Upper lobe of left lung (tissue), 6 donors: Measurements from ENCODE around the gene PDS5B. TPM values are rescaled to one million over a fixed set of nuclear protein-coding genes. Genes with fewer than 3 reads are reported as not detected.
"Not testable (repeated sequence)": the region's sequence is repeated elsewhere in the genome, so short reads cannot be mapped to it uniquely, and the experiment has no call there.

Source experiments
- ATAC-seq, 2 donors: fragments of 200-7000 bp; cut with Tn5 transposase; one replicate each; pipeline ENCODE4 v1.9.1; 2022; ENCODE audit warnings: mild to moderate bottlenecking in 2 of 2, moderate library complexity in 2 of 2; ENCODE audit not compliant: low FRiP score in 2 of 2
- DNase-seq, 2 donors: peaks; one replicate each; pipeline ENCODE4 v3.0.0-alpha.2; 2019 to 2020
- H3K27ac ChIP-seq, 4 donors: fragments of 200-600 bp; sonication (generic); one replicate each; pipeline ENCODE4 v1.5.1; 2016 to 2019
- H3K27me3 ChIP-seq, 4 donors: fragments of 200-600 bp; sonication (generic); one replicate each; pipeline ENCODE4 v1.5.1; 2017 to 2019
- H3K36me3 ChIP-seq, 4 donors: fragments of 200-600 bp; sonication (generic); one replicate each; pipeline ENCODE4 v1.5.1; 2016 to 2019
- H3K4me1 ChIP-seq, 4 donors: fragments of 200-600 bp; sonication (generic); one replicate each; pipeline ENCODE4 v1.5.1; 2018 to 2019
- H3K4me3 ChIP-seq, 4 donors: fragments of 200-600 bp; sonication (generic); one replicate each; pipeline ENCODE4 v1.5.1; 2017 to 2019; ENCODE audit warnings: mild to moderate bottlenecking in 2 of 4, moderate library complexity in 1 of 4
- H3K9me3 ChIP-seq, 4 donors: fragments of 200-600 bp; sonication (generic); one replicate each; pipeline ENCODE4 v1.5.1; 2018 to 2019
- EP300 ChIP-seq, 4 donors: sonication (generic); formaldehyde crosslinking; IDR thresholded peaks; one replicate each; pipeline ENCODE4 v1.5.1; 2017; ENCODE audit warnings: antibody characterized with exemption in 4 of 4, control low read depth in 2 of 4
- POLR2A ChIP-seq, 4 donors: fragments of 450-650 bp; IDR thresholded peaks; one replicate each; pipeline ENCODE4 v1.5.1; 2016 to 2017; ENCODE audit warnings: antibody characterized with exemption in 4 of 4, mild to moderate bottlenecking in 2 of 4
- POLR2AphosphoS5 ChIP-seq, 2 donors: sonication (generic); formaldehyde crosslinking; IDR thresholded peaks; one replicate each; pipeline ENCODE4 v1.5.1; 2017; ENCODE audit warnings: antibody characterized with exemption in 2 of 2
- WGBS, 2 donors: methylation state at CpG; one replicate each; pipeline ENCODE4 v1.1.5; 2017 to 2018; 5-methylcytosine and 5-hydroxymethylcytosine counted together
- total RNA-seq, 6 donors: library from RNA; depleted of rRNA in 4 of 6; stranded (reverse); fragments of >200 nt in 4 of 6; gene quantifications; one replicate each; pipeline versions ENCODE4 v1.1.0 to v1.2.1, GENCODE V29; 2016 to 2021
- TF ChIP-seq, protein P1 (sequence below), 6 experiments: fragments of 450-650 bp in 4 of 6; fragments of 200-600 bp in 2 of 6; sonication (generic) in 2 of 6; IDR thresholded peaks; one replicate each; pipeline ENCODE4 v1.5.1; 2016 to 2019; ENCODE audit warnings: antibody characterized with exemption in 6 of 6
- donor health status: DM: no; HTN: no; CAD: no; lungs with moderate emphysema.
- donor health status: DM: no; HTN: yes; CAD: no; lungs with severe emphysema.

Gene PDS5B
- total RNA-seq, 6 donors from 2014 or later, result 26.0 to 84.3 (median 43.3) TPM

DNA sequence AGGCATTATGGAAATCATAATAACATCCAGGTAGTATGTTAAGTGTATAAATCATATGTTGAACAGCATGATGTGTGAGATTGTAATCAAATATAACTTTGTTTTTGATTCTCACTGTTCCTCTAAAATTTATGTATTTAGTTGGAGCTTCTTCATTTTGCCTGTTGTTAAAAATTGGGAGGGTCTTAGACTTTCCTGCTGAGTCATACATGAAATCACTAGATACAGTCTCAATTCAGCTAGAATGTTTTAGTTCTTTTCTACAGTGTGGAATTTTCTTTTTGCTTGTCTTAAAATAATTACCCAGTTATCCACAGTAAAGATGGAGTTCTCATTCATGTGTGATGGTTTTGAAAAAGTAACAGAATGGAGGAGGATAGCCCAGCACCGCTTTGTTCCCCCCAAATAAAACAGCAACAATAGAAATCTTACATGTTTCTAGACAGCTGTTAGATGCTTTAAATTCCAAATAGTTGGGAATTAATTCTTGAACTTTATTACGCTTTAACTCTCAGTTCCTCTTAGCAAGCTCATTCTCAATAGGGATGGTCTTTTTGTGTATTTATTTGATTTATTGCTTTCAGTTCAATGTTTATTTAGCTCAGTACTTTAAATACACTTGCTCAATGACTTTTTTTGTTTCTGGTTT lies 109.5 kb downstream of the PDS5B start:
- TF ChIP-seq POLR2AphosphoS5 (IDR thresholded peaks at IDR 0.05) (no peak), EP300 (IDR thresholded peaks at IDR 0.05) (no peak), POLR2A (IDR thresholded peaks at IDR 0.05) (no peak)
- ATAC-seq, result no peak
- DNase-seq, result no peak
- Histone ChIP-seq H3K4me3 (no peak overlapping the region), H3K27ac (no peak overlapping the region), H3K27me3 (no peaks in the 10 kb centered on the region), H3K4me1 (no peaks in the 10 kb centered on the region), H3K9me3 (no peaks in the 10 kb centered on the region), H3K36me3 (peaks cover 0 to 25% (median 6%) of the 10 kb centered on the region in 4 donors)
- WGBS, 2 donors, result 80 to 86% methylated on average over 2 of the region's 2 CpGs

DNA sequence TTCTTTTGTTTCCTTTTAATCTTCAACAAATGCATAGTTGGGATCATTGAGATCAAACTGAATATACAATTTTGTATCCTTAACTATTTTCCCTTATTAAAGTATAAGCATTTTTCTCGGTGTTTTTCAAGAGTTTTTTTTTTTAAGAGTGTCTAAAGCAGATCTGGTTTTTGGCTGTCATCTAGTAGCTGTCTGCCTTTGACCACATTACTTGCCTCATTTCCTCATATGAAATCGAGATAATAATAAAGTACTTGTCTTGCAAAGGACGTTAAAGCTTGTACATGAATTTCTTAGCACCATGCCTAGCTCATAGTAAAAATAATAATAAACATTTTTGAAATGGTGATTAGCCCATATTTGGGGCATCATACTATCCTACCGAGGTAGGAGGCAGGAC lies 121.2 kb downstream of the PDS5B start:
- ATAC-seq (no peak), DNase-seq (no peak)
- Histone ChIP-seq H3K4me1 (no peaks in the 10 kb centered on the region), H3K27ac (no peak overlapping the region), H3K27me3 (no peaks in the 10 kb centered on the region), H3K36me3 (peaks cover 15 to 47% (median 17%) of the 10 kb centered on the region in 4 donors), H3K4me3 (no peak overlapping the region), H3K9me3 (no peaks in the 10 kb centered on the region)
- 73 to 81% methylated on average over 4 of the region's 4 CpGs for WGBS, 2 donors
- TF ChIP-seq POLR2AphosphoS5 (IDR thresholded peaks at IDR 0.05) (no peak), EP300 (IDR thresholded peaks at IDR 0.05) (no peak), POLR2A (IDR thresholded peaks at IDR 0.05) (no peak)
- TF ChIP-seq, protein P1, sequence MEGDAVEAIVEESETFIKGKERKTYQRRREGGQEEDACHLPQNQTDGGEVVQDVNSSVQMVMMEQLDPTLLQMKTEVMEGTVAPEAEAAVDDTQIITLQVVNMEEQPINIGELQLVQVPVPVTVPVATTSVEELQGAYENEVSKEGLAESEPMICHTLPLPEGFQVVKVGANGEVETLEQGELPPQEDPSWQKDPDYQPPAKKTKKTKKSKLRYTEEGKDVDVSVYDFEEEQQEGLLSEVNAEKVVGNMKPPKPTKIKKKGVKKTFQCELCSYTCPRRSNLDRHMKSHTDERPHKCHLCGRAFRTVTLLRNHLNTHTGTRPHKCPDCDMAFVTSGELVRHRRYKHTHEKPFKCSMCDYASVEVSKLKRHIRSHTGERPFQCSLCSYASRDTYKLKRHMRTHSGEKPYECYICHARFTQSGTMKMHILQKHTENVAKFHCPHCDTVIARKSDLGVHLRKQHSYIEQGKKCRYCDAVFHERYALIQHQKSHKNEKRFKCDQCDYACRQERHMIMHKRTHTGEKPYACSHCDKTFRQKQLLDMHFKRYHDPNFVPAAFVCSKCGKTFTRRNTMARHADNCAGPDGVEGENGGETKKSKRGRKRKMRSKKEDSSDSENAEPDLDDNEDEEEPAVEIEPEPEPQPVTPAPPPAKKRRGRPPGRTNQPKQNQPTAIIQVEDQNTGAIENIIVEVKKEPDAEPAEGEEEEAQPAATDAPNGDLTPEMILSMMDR (IDR thresholded peaks at IDR 0.05), result no peak

DNA sequence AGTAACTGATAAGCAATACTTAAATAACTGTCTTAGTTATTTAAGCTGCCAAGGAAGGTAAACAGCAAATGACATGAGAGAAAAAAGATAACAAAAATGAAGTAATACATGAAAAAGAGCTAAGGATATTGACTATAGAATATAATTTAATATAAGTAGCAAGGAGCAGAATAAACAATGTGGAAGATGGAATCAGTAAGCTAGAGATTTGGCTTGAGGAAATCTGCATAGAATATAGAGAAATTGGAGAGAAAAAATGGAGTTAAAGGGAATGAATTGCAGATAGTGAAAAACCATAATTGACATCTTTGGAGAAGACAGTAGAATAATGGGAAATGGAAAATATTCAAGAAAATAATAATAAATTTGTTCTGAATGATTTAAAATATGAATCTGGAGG lies 127.1 kb downstream of the PDS5B start:
- Histone ChIP-seq H3K36me3 (peaks cover 15 to 46% (median 25%) of the 10 kb centered on the region in 4 donors), H3K27me3 (no peaks in the 10 kb centered on the region), H3K27ac (no peak overlapping the region), H3K9me3 (peaks cover 0 to 13% (median 2%) of the 10 kb centered on the region in 4 donors), H3K4me3 (no peak overlapping the region), H3K4me1 (no peaks in the 10 kb centered on the region)
- DNase-seq, result no peak
- TF ChIP-seq POLR2AphosphoS5 (IDR thresholded peaks at IDR 0.05) (no peak), POLR2A (IDR thresholded peaks at IDR 0.05) (no peak), EP300 (IDR thresholded peaks at IDR 0.05) (no peak)
- TF ChIP-seq, protein P1 (IDR thresholded peaks at IDR 0.05), result no peak
- no peak for ATAC-seq

DNA sequence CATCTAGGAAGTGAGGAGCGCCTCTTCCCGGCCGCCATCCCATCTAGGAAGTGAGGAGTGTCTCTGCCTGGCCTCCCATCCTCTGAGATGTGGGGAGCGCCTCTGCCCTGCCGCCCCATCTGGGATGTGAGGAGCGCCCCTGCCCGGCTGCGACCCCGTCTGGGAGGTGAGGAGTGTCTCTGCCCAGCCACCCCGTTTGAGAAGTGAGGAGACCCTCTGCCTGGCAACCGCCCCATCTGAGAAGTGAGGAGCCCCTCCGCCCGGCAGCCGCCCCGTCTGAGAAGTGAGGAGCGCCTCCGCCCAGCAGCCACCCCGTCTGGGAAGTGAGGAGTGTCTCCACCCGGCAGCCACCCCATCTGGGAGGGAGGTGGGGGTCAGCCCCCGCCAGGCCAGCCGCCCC lies 129.9 kb downstream of the PDS5B start:
- Histone ChIP-seq H3K9me3 (peaks cover 0 to 13% (median 2%) of the 10 kb centered on the region in 4 donors), H3K36me3 (peaks cover 7 to 31% (median 13%) of the 10 kb centered on the region in 4 donors), H3K4me1 (peaks cover 0 to 13% (median 7%) of the 10 kb centered on the region in 4 donors)
- DNase-seq, result peak in 1 of 2 donors; percentile 51
- 100% methylated on average over 9 of the region's 21 CpGs; no CpG with 5 or more reads in 1 of the 2 donors for WGBS, 2 donors
- ATAC-seq, H3K27ac ChIP-seq, H3K4me3 ChIP-seq, H3K27me3 ChIP-seq: not testable (repeated sequence)

DNA sequence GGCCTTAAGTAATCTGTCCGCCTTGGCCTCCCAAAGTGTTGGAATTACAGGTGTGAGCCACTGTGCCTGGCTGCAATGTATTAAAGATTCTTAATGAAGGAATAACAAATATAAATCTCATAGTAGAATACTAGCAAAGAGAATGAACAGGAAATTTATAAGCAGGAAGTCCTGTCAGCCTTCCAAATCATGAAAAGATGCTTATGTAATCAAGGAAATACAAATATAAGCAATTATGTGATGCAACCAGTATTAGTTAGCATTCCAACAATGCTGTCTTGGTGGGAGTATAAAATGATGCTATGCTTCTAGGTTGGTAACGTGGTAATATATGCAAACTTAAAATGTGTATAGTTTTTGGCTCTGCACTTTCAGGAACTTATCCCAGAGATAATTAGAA lies 133.8 kb downstream of the PDS5B start:
- Histone ChIP-seq H3K4me3 (no peak overlapping the region), H3K9me3 (peaks cover 0 to 3% (median 1%) of the 10 kb centered on the region in 4 donors), H3K27ac (peak overlapping the region in 2 of 4 donors; percentile 43 to 61), H3K27me3 (no peaks in the 10 kb centered on the region), H3K4me1 (peaks cover 0 to 13% (median 7%) of the 10 kb centered on the region in 4 donors), H3K36me3 (peaks cover 0 to 7% (median 6%) of the 10 kb centered on the region in 4 donors)
- no peak for ATAC-seq
- no peak for DNase-seq
- TF ChIP-seq POLR2AphosphoS5 (IDR thresholded peaks at IDR 0.05) (no peak), EP300 (IDR thresholded peaks at IDR 0.05) (no peak), POLR2A (IDR thresholded peaks at IDR 0.05) (no peak)
- TF ChIP-seq, protein P1 (IDR thresholded peaks at IDR 0.05), result no peak
- 61 to 73% methylated on average over 2 of the region's 2 CpGs for WGBS, 2 donors

DNA sequence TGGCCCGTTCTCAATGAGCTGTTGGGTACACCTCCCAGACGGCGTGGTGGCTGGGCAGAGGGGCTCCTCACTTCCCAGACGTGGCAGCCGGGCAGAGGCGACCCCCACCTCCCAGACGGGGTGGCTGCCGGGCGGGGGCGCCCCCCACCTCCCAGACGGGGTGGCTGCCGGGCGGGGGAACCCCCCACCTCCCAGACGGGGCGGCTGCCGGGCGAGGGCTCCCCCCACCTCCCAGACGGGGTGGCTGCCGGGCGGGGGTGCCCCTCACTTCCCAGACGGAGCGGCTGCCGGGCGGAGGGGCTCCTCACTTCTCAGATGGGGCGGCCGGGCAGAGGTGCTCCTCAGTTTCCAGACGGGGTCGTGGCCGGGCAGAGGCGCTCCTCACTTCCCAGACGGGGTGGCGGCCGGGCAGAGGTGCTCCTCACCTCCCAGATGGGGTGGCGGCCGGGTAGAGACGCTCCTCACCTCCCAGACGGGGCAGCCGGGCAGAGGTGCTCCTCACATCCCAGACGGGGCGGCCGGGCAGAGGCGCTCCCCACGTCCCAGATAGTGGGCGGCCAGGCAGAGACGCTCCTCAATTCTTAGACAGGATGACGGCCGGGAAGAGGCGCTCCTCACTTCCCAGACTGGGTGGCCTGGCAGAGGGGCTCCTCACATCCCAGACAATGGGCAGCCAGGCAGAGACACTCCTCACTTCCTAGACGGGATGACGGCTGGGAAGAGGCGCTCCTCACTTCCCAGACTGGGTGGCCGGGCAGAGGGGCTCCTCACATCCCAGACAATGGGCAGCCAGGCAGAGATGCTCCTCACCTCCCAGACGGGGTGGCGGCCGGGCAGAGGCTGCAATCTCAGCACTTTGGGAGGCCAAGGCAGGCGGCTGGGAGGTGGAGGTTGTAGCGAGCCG lies 135.1 kb downstream of the PDS5B start:
- H3K27me3 ChIP-seq, ATAC-seq, H3K36me3 ChIP-seq, H3K9me3 ChIP-seq, H3K27ac ChIP-seq, H3K4me3 ChIP-seq: not testable (repeated sequence)
- 94 to 95% methylated on average over 19 to 41 of the region's 58 CpGs for WGBS, 2 donors
- peaks cover 4 to 13% (median 7%) of the 10 kb centered on the region in 4 donors for H3K4me1 ChIP-seq
- DNase-seq, result peak in 1 of 2 donors; percentile 79
